ENCODE data around the gene CAMK2A. TPM values are rescaled to one million over a fixed set of nuclear protein-coding genes. Genes with fewer than 3 reads are reported as not detected.

The CAMK2A gene
- total RNA-seq, 1 donor from 2014 or later: not detected

- no peaks in the 10 kb centered on the region for H3K36me3 Mint-ChIP-seq (ENCODE audit: insufficient read depth)
- TF ChIP-seq, protein P1, sequence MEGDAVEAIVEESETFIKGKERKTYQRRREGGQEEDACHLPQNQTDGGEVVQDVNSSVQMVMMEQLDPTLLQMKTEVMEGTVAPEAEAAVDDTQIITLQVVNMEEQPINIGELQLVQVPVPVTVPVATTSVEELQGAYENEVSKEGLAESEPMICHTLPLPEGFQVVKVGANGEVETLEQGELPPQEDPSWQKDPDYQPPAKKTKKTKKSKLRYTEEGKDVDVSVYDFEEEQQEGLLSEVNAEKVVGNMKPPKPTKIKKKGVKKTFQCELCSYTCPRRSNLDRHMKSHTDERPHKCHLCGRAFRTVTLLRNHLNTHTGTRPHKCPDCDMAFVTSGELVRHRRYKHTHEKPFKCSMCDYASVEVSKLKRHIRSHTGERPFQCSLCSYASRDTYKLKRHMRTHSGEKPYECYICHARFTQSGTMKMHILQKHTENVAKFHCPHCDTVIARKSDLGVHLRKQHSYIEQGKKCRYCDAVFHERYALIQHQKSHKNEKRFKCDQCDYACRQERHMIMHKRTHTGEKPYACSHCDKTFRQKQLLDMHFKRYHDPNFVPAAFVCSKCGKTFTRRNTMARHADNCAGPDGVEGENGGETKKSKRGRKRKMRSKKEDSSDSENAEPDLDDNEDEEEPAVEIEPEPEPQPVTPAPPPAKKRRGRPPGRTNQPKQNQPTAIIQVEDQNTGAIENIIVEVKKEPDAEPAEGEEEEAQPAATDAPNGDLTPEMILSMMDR (IDR thresholded peaks at IDR 0.05; ENCODE audit: unreplicated experiment): no peak
- no peak for DNase-seq (ENCODE audit: low spot score, unreplicated experiment)
These were observed 73.3 kb downstream of the CAMK2A start for GRCh38 chr5:150215979-150216944.

DNA sequence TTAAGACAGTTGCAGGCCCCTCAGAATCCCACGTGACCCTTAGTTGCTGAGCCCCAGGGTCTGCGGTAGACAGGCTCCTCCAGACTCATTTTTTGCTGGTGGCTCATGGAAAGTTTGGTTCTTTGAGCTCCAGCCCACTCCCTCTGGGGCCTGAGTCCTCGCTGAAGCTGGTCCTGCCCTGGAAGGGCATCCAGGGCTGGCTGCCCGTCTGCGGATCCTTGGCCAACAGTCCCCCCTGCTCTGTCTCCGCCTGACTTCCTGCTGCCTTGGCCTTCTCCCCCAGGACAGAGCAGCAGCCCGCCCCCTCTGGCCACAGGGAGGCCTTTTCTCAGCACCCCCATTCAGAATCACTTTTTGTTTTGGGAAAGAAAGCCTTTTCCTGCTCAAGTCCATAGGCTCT, 75.3 kb downstream of the CAMK2A start:
- TF ChIP-seq, protein P1 (IDR thresholded peaks at IDR 0.05; ENCODE audit: unreplicated experiment): no peak
- H3K36me3 Mint-ChIP-seq (ENCODE audit: insufficient read depth): no peaks in the 10 kb centered on the region
- no peaks in the 10 kb centered on the region for H3K9me3 Mint-ChIP-seq (ENCODE audit: low read depth)
- no peak overlapping the region for H3K27ac Mint-ChIP-seq
- DNase-seq (ENCODE audit: low spot score, unreplicated experiment): no peak
- H3K4me3 Mint-ChIP-seq (ENCODE audit: low read depth): no peak overlapping the region
- peaks cover 7% of the 10 kb centered on the region for H3K4me1 Mint-ChIP-seq (ENCODE audit: low read depth)
- peaks cover 29% of the 10 kb centered on the region for H3K27me3 Mint-ChIP-seq

More at GRCh38 chr5:150215979-150216944, 73.3 kb downstream of the CAMK2A start:
- Mint-ChIP-seq H3K9me3 (ENCODE audit: low read depth) (no peaks in the 10 kb centered on the region), H3K4me3 (ENCODE audit: low read depth) (no peak overlapping the region), H3K27me3 (peaks cover 34% of the 10 kb centered on the region), H3K4me1 (ENCODE audit: low read depth) (peaks cover 7% of the 10 kb centered on the region), H3K27ac (no peak overlapping the region)

GRCh38 chr5:150213530-150213929, 76.0 kb downstream of the CAMK2A start:
- Mint-ChIP-seq H3K4me1 (ENCODE audit: low read depth) (peaks cover 7% of the 10 kb centered on the region), H3K27me3 (peaks cover 29% of the 10 kb centered on the region), H3K27ac (no peak overlapping the region), H3K4me3 (ENCODE audit: low read depth) (no peak overlapping the region), H3K36me3 (ENCODE audit: insufficient read depth) (no peaks in the 10 kb centered on the region), H3K9me3 (ENCODE audit: low read depth) (no peaks in the 10 kb centered on the region)
- TF ChIP-seq, protein P1 (IDR thresholded peaks at IDR 0.05; ENCODE audit: unreplicated experiment): no peak
- no peak for DNase-seq (ENCODE audit: low spot score, unreplicated experiment)

- Mint-ChIP-seq H3K27ac (no peak overlapping the region), H3K4me3 (ENCODE audit: low read depth) (no peak overlapping the region), H3K36me3 (ENCODE audit: insufficient read depth) (no peaks in the 10 kb centered on the region), H3K9me3 (ENCODE audit: low read depth) (no peaks in the 10 kb centered on the region), H3K27me3 (peaks cover 16% of the 10 kb centered on the region), H3K4me1 (ENCODE audit: low read depth) (peaks cover 5% of the 10 kb centered on the region)
- TF ChIP-seq, protein P1 (IDR thresholded peaks at IDR 0.05; ENCODE audit: unreplicated experiment): no peak
- no peak for DNase-seq (ENCODE audit: low spot score, unreplicated experiment)
These were observed 78.2 kb downstream of the CAMK2A start for GRCh38 chr5:150211156-150212030.

- H3K4me3 Mint-ChIP-seq (ENCODE audit: low read depth): no peak overlapping the region
- peaks cover 2% of the 10 kb centered on the region for H3K4me1 Mint-ChIP-seq (ENCODE audit: low read depth)
- H3K36me3 Mint-ChIP-seq (ENCODE audit: insufficient read depth): no peaks in the 10 kb centered on the region
- TF ChIP-seq, protein P1 (IDR thresholded peaks at IDR 0.05; ENCODE audit: unreplicated experiment): no peak
- no peaks in the 10 kb centered on the region for H3K9me3 Mint-ChIP-seq (ENCODE audit: low read depth)
- H3K27me3 Mint-ChIP-seq: peaks cover 16% of the 10 kb centered on the region
- DNase-seq (ENCODE audit: low spot score, unreplicated experiment): no peak
- H3K27ac Mint-ChIP-seq: no peak overlapping the region
These were observed 78.9 kb downstream of the CAMK2A start for GRCh38 chr5:150210644-150211043.

All from progenitor cell of endocrine pancreas (in vitro differentiated cells).